ENCODE measurements around the gene PLPPR3.

PLPPR3 gene

GRCh38 chr19:810077-810855 is 11.5 kb downstream of the PLPPR3 start:
- DNase-seq: no peak

- DNase-seq: no peak
These were observed 13.4 kb downstream of the PLPPR3 start for GRCh38 chr19:808423-808775.

GRCh38 chr19:807627-808422 is 13.9 kb downstream of the PLPPR3 start:
- no peak for DNase-seq

- DNase-seq: no peak
These were observed 14.8 kb downstream of the PLPPR3 start for GRCh38 chr19:806815-807421.

- no peak for DNase-seq
These were observed 15.9 kb downstream of the PLPPR3 start for GRCh38 chr19:805600-806550.

- DNase-seq: no peak
These were observed 16.6 kb downstream of the PLPPR3 start for GRCh38 chr19:805166-805551.

- no peak for DNase-seq
These were observed 17.2 kb downstream of the PLPPR3 start for GRCh38 chr19:804419-805165.

GRCh38 chr19:803686-804418 is 17.9 kb downstream of the PLPPR3 start:
- DNase-seq: no peak

- no peak for DNase-seq
These were observed 18.6 kb downstream of the PLPPR3 start for GRCh38 chr19:803099-803561.

GRCh38 chr19:802498-803098 is 19.2 kb downstream of the PLPPR3 start:
- no peak for DNase-seq

- DNase-seq: peak in 1 of 51 donors; percentile 9
These were observed 19.8 kb downstream of the PLPPR3 start for GRCh38 chr19:801861-802497.

- peak in 3 of 51 donors; percentile 19 to 24 (median 19) for DNase-seq
These were observed 20.5 kb downstream of the PLPPR3 start for GRCh38 chr19:801030-801860.

GRCh38 chr19:800360-801029 is 21.3 kb downstream of the PLPPR3 start:
- DNase-seq: no peak

GRCh38 chr19:799076-799881 is 22.5 kb downstream of the PLPPR3 start:
- no peak for DNase-seq

GRCh38 chr19:798415-799075 is 23.2 kb downstream of the PLPPR3 start:
- DNase-seq: no peak
